Adrenal gland (tissue), 5 donors: ENCODE data around the gene EGLN3.

Source experiments
- POLR2A ChIP-seq, 2 donors: fragments of 450-650 bp; IDR thresholded peaks; one replicate each; pipeline ENCODE4 v1.6.1; 2017; ENCODE audit warnings: antibody characterized with exemption in 2 of 2, mild to moderate bottlenecking in 2 of 2, moderate library complexity in 1 of 2
- TF ChIP-seq, protein P1 (sequence below), 6 experiments: fragments of 450-650 bp in 4 of 6; fragments of 200-600 bp in 2 of 6; sonication (generic) in 1 of 6; IDR thresholded peaks; 1 replicate in 5 of 6; 2 replicates in 1 of 6; pipeline versions ENCODE4 v1.5.1 to v1.8.0; 2016 to 2021; ENCODE audit warnings: antibody characterized with exemption in 6 of 6, mild to moderate bottlenecking in 2 of 6, moderate library complexity in 1 of 6
- donor health status: DM: no; HTN: no; CAD: no.

DNA sequence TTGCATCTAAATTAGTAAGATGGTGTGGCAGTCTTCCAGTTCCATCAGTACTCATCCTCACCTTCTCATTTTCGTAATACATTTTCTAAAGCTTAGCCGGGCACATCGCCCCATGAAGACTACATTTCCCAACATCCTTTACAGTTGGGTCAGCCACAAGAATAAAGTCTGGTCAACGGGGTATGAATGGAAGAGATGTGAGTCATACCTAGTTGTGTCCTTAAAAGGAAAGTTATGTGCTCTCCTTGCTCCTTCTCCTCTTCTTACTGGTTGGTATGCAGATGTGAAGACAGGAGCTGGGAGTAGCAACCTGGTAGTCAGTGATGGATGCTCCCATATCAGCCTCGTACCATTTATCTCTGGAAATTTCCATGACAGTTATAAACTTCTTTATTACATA is 35.9 kb upstream of the EGLN3 start:
- TF ChIP-seq, protein P1, sequence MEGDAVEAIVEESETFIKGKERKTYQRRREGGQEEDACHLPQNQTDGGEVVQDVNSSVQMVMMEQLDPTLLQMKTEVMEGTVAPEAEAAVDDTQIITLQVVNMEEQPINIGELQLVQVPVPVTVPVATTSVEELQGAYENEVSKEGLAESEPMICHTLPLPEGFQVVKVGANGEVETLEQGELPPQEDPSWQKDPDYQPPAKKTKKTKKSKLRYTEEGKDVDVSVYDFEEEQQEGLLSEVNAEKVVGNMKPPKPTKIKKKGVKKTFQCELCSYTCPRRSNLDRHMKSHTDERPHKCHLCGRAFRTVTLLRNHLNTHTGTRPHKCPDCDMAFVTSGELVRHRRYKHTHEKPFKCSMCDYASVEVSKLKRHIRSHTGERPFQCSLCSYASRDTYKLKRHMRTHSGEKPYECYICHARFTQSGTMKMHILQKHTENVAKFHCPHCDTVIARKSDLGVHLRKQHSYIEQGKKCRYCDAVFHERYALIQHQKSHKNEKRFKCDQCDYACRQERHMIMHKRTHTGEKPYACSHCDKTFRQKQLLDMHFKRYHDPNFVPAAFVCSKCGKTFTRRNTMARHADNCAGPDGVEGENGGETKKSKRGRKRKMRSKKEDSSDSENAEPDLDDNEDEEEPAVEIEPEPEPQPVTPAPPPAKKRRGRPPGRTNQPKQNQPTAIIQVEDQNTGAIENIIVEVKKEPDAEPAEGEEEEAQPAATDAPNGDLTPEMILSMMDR (IDR thresholded peaks at IDR 0.05) = no peak
- TF ChIP-seq POLR2A (IDR thresholded peaks at IDR 0.05) = no peak
